ENCODE data around the gene RASSF5. TPM values are rescaled to one million over a fixed set of nuclear protein-coding genes. Genes with fewer than 3 reads are reported as not detected.

The RASSF5 gene
- polyA plus RNA-seq, 1 of the 3 experiments (the other 2 are of a cell fraction): 2.2 TPM

GRCh38 chr1:206479183-206480125 lies 27.9 kb upstream of the RASSF5 start:
- H3K9me3 ChIP-seq: no peaks in the 10 kb centered on the region
- H3K79me2 ChIP-seq (ENCODE audit: insufficient read depth): no peaks in the 10 kb centered on the region
- H3K4me2 ChIP-seq: no peak overlapping the region
- ChIA-PET CTCF (interaction anchor here (0.5 to 6.7 kb wide), 59 partner anchors 9 to 1334 kb away, joined by 3 to 103 read pairs (median 4); partner anchors contain the start of genes DYRK3, EIF2D, IKBKE and RASSF5), POLR2A (no interaction called here)
- no peaks in the 10 kb centered on the region for H3K27me3 ChIP-seq (ENCODE audit: insufficient read depth)
- H3K9me2 ChIP-seq: no peaks in the 10 kb centered on the region
- no peak for TF ChIP-seq RXRA (IDR thresholded peaks at IDR 0.05; ENCODE audit: borderline replicate concordance, low read depth)
- peak; percentile 80 for TF ChIP-seq CTCF (IDR thresholded peaks at IDR 0.05)
- TF ChIP-seq SMC3 (IDR thresholded peaks at IDR 0.05; ENCODE audit: low read depth, low read length): peak; percentile 79
- TF ChIP-seq RCOR1 (IDR thresholded peaks at IDR 0.05; ENCODE audit: low read length): 0 out of 2 replicates have a peak, but pooled peaks have one; percentile 14
- no peak for TF ChIP-seq MXI1 (IDR thresholded peaks at IDR 0.05; ENCODE audit: low read depth, low read length)
- peak; percentile 85 for TF ChIP-seq RAD21 (IDR thresholded peaks at IDR 0.05; ENCODE audit: low read length)
- TF ChIP-seq GATA2 (CRISPR knock-in tag; IDR thresholded peaks at IDR 0.05): peak; percentile 17; the same call in 1 of the 2 replicates
- no peak for TF ChIP-seq FOXJ3 (CRISPR knock-in tag; IDR thresholded peaks at IDR 0.05)
- peak; percentile 89 for DNase-seq
- 47% methylated on average over 9 of the region's 14 CpGs for WGBS (ENCODE audit: low lambda C conversion rate)
- H3K4me1 ChIP-seq (ENCODE audit: control insufficient read depth in 1 of 2, insufficient read depth in 2 of 2, low read depth in 1 of 2, low read length in 1 of 2): peaks cover 12% of the 10 kb centered on the region in 2 experiments; a peak in 3 of 4 replicates
- H3K27ac ChIP-seq (ENCODE audit: low read depth in 2 of 2, low read length in 1 of 2): no peak overlapping the region
- H3K36me3 ChIP-seq (replicated peaks in 1 of 2; ENCODE audit: control insufficient read depth in 1 of 2, insufficient read depth in 2 of 2, low read length in 1 of 2): peaks cover 15 to 16% of the 10 kb centered on the region in 2 experiments
- H3K4me3 ChIP-seq (ENCODE audit: low read depth in 2 of 2, low read length in 1 of 2): no peak overlapping the region
- no peak overlapping the region for H3K9ac ChIP-seq
- H4K20me1 ChIP-seq (ENCODE audit: insufficient read depth): no peaks in the 10 kb centered on the region
- no peak overlapping the region for H2AFZ ChIP-seq (ENCODE audit: low read depth)
- H3F3A ChIP-seq (replicated peaks; ENCODE audit: insufficient read depth): peaks cover 3% of the 10 kb centered on the region

DNA sequence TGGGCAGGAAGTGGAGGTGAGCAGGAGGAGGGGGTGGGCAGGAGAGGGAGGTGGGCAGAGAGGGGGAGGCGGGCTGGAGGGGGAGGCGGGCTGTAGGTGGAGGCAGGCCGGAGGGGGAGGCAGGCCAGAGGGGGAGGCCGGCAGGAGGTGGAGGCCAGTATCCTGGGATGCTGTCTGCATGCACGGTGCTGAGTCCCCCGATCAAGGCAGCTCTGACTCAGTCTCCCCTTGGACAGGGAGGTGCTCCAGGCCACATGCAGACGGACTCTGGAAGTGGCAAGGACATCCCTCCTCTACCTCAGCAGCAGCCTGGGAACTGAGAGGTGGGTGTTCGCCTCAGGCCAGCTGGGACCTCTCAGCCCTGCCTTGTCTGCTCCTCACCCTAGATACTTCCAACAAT lies 27.1 kb upstream of the RASSF5 start:
- H3K9ac ChIP-seq: no peak overlapping the region
- H3K79me2 ChIP-seq (ENCODE audit: insufficient read depth): no peaks in the 10 kb centered on the region
- H3K9me3 ChIP-seq: no peaks in the 10 kb centered on the region
- peaks cover 12% of the 10 kb centered on the region in 2 experiments; a peak in 3 of 4 replicates for H3K4me1 ChIP-seq (ENCODE audit: control insufficient read depth in 1 of 2, insufficient read depth in 2 of 2, low read depth in 1 of 2, low read length in 1 of 2)
- H3K4me3 ChIP-seq (ENCODE audit: low read depth in 2 of 2, low read length in 1 of 2): no peak overlapping the region
- no peak for TF ChIP-seq RAD21 (IDR thresholded peaks at IDR 0.05; ENCODE audit: low read length)
- no peak overlapping the region for H3K4me2 ChIP-seq
- WGBS (ENCODE audit: low lambda C conversion rate): 92% methylated on average over 6 of the region's 8 CpGs
- H4K20me1 ChIP-seq (ENCODE audit: insufficient read depth): no peaks in the 10 kb centered on the region
- no peak for DNase-seq
- no peaks in the 10 kb centered on the region for H3K27me3 ChIP-seq (ENCODE audit: insufficient read depth)
- no peak overlapping the region for H3K27ac ChIP-seq (ENCODE audit: low read depth in 2 of 2, low read length in 1 of 2)
- H3K9me2 ChIP-seq: no peaks in the 10 kb centered on the region
- peaks cover 11 to 14% of the 10 kb centered on the region in 2 experiments for H3K36me3 ChIP-seq (replicated peaks in 1 of 2; ENCODE audit: control insufficient read depth in 1 of 2, insufficient read depth in 2 of 2, low read length in 1 of 2)
- ChIA-PET POLR2A (no interaction called here), CTCF (interaction anchor here (0.5 to 6.7 kb wide), 35 partner anchors 10 to 580 kb away, joined by 3 to 103 read pairs (median 7); partner anchors contain the start of genes DYRK3, IKBKE and RASSF5)
- no peak overlapping the region for H2AFZ ChIP-seq (ENCODE audit: low read depth)
- peaks cover 3% of the 10 kb centered on the region for H3F3A ChIP-seq (replicated peaks; ENCODE audit: insufficient read depth)
